GM23338 (cell line): ENCODE results near the gene PPIL1.

Source experiments
- EZH2 ChIP-seq: fragments of 200-600 bp; sonication (generic); IDR thresholded peaks from one replicate; pipeline ENCODE4 v1.8.0; 2017; ENCODE audit warnings: antibody characterized with exemption, mild to moderate bottlenecking, low read depth; ENCODE audit not compliant: unreplicated experiment
- EZH2phosphoT487 ChIP-seq: fragments of 200-600 bp; sonication (generic); IDR thresholded peaks from one replicate; pipeline ENCODE4 v1.8.1; 2018; ENCODE audit warnings: antibody characterized with exemption; ENCODE audit not compliant: unreplicated experiment
- POLR2AphosphoS5 ChIP-seq: IDR thresholded peaks from 2 replicates; pipeline ENCODE4 v1.6.1; 2016; ENCODE audit warnings: antibody characterized with exemption, low read depth
- TF ChIP-seq, protein P1 (sequence below), 2 experiments: fragments of 200-600 bp in 1 of 2; sonication (generic) in 1 of 2; conservative IDR thresholded peaks; 2 replicates each; pipeline versions ENCODE4 v1.5.1 to v1.6.1; 2016 to 2017; ENCODE audit warnings: antibody characterized with exemption in 2 of 2, low read depth in 2 of 2, mild to moderate bottlenecking in 2 of 2, moderate library complexity in 1 of 2
- TF ChIP-seq, protein P2 (sequence below): IDR thresholded peaks from one replicate; pipeline ENCODE4 v1.6.1; 2018; ENCODE audit warnings: antibody characterized with exemption; ENCODE audit not compliant: unreplicated experiment

DNA sequence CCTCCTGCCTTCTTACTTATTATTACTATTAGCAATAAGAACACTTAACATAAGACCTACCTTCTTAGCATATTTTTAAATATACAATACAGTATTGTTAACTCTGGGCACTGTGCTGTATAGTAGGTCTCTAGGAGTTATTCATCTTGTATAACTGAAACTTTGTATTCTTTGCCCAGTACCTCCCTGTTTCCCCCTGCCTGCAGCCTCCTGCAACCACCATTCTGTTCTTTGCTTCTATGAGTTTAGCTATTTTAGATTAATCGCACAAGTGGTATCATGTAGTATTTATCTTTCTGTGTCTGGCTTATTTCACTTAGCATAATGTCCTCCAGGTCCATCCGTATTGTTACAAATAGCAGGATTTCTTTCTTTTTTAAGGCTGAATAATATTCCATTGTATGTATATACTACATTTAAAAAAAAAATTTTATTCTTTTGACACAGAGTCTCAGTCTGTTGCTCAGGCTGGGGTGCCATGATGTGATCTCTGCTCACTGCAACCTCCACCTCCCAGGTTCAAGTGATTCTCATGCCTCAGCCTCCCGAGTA lies 15.6 kb upstream of the PPIL1 start:
- TF ChIP-seq POLR2AphosphoS5: no peak
- TF ChIP-seq, protein P1, sequence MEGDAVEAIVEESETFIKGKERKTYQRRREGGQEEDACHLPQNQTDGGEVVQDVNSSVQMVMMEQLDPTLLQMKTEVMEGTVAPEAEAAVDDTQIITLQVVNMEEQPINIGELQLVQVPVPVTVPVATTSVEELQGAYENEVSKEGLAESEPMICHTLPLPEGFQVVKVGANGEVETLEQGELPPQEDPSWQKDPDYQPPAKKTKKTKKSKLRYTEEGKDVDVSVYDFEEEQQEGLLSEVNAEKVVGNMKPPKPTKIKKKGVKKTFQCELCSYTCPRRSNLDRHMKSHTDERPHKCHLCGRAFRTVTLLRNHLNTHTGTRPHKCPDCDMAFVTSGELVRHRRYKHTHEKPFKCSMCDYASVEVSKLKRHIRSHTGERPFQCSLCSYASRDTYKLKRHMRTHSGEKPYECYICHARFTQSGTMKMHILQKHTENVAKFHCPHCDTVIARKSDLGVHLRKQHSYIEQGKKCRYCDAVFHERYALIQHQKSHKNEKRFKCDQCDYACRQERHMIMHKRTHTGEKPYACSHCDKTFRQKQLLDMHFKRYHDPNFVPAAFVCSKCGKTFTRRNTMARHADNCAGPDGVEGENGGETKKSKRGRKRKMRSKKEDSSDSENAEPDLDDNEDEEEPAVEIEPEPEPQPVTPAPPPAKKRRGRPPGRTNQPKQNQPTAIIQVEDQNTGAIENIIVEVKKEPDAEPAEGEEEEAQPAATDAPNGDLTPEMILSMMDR (conservative IDR thresholded peaks at IDR 0.05; ENCODE audit: low read depth in 2 of 2): no peak
- TF ChIP-seq, protein P2, sequence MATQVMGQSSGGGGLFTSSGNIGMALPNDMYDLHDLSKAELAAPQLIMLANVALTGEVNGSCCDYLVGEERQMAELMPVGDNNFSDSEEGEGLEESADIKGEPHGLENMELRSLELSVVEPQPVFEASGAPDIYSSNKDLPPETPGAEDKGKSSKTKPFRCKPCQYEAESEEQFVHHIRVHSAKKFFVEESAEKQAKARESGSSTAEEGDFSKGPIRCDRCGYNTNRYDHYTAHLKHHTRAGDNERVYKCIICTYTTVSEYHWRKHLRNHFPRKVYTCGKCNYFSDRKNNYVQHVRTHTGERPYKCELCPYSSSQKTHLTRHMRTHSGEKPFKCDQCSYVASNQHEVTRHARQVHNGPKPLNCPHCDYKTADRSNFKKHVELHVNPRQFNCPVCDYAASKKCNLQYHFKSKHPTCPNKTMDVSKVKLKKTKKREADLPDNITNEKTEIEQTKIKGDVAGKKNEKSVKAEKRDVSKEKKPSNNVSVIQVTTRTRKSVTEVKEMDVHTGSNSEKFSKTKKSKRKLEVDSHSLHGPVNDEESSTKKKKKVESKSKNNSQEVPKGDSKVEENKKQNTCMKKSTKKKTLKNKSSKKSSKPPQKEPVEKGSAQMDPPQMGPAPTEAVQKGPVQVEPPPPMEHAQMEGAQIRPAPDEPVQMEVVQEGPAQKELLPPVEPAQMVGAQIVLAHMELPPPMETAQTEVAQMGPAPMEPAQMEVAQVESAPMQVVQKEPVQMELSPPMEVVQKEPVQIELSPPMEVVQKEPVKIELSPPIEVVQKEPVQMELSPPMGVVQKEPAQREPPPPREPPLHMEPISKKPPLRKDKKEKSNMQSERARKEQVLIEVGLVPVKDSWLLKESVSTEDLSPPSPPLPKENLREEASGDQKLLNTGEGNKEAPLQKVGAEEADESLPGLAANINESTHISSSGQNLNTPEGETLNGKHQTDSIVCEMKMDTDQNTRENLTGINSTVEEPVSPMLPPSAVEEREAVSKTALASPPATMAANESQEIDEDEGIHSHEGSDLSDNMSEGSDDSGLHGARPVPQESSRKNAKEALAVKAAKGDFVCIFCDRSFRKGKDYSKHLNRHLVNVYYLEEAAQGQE: no peak
- TF ChIP-seq EZH2: no peak
- TF ChIP-seq EZH2phosphoT487: no peak
